Mesenchymal stem cell (in vitro differentiated cells and primary cell): ENCODE measurements around the gene PHTF2.
A peak's percentile ranks its signal among the peaks of the same experiment; 100 is the strongest.

ENCODE experiments used
- DNase-seq: peaks from one replicate; pipeline ENCODE4 v3.0.0-alpha.2; 2013
- H2AFZ ChIP-seq: one replicate; pipeline ENCODE4 v1.6.1; 2013; ENCODE audit warnings: low read depth, mild to moderate bottlenecking, control low read depth, inconsistent platforms, low read length, moderate library complexity
- H2AK5ac ChIP-seq: 2 replicates; pipeline ENCODE4 v1.6.1; 2013; ENCODE audit warnings: low read length, moderate library complexity, mild to moderate bottlenecking, inconsistent platforms; ENCODE audit not compliant: severe bottlenecking
- H2BK120ac ChIP-seq: one replicate; pipeline ENCODE4 v1.6.1; 2013; ENCODE audit warnings: low read depth, mild to moderate bottlenecking, inconsistent platforms, low read length, moderate library complexity
- H2BK12ac ChIP-seq, 2 experiments: one replicate each; pipeline ENCODE4 v1.6.1; 2013; ENCODE audit warnings: inconsistent platforms in 2 of 2, low read length in 2 of 2, mild to moderate bottlenecking in 2 of 2, moderate library complexity in 2 of 2, control low read depth in 1 of 2
- H2BK15ac ChIP-seq: one replicate; pipeline ENCODE4 v1.6.1; 2013; ENCODE audit warnings: mild to moderate bottlenecking, low read depth, inconsistent platforms; ENCODE audit not compliant: poor library complexity, severe bottlenecking
- H2BK5ac ChIP-seq: 2 replicates; pipeline ENCODE4 v1.6.1; 2013; ENCODE audit warnings: low read depth, mild to moderate bottlenecking, low read length, control low read depth, inconsistent platforms; ENCODE audit not compliant: poor library complexity, severe bottlenecking
- H3K14ac ChIP-seq, 2 experiments: one replicate each; pipeline ENCODE4 v1.6.1; 2013; ENCODE audit warnings: inconsistent platforms in 2 of 2, low read length in 2 of 2, control low read depth in 1 of 2, mild to moderate bottlenecking in 1 of 2, moderate library complexity in 1 of 2
- H3K18ac ChIP-seq, 2 experiments: one replicate each; pipeline ENCODE4 v1.6.1; 2013; ENCODE audit warnings: inconsistent platforms in 2 of 2, low read length in 2 of 2, control low read depth in 1 of 2, low read depth in 1 of 2, mild to moderate bottlenecking in 1 of 2
- H3K23ac ChIP-seq, 2 experiments: one replicate each; pipeline ENCODE4 v1.6.1; 2013; ENCODE audit warnings: inconsistent platforms in 2 of 2, low read length in 2 of 2, mild to moderate bottlenecking in 2 of 2, moderate library complexity in 2 of 2, control low read depth in 1 of 2
- H3K27ac ChIP-seq: 2 replicates; pipeline ENCODE4 v1.5.1; 2013; ENCODE audit warnings: mild to moderate bottlenecking, moderate library complexity, low read length, control low read depth, inconsistent platforms; ENCODE audit not compliant: poor library complexity, severe bottlenecking
- H3K27me3 ChIP-seq, 2 experiments: 2 replicates each; pipeline versions ENCODE4 v1.6.1 to v1.7.0; 2013; ENCODE audit warnings: low read length in 2 of 2, mild to moderate bottlenecking in 2 of 2, moderate library complexity in 2 of 2, control low read depth in 1 of 2, inconsistent platforms in 1 of 2; ENCODE audit not compliant: control insufficient read depth in 1 of 2, insufficient read depth in 1 of 2
- H3K36me3 ChIP-seq, 2 experiments: 2 replicates each; pipeline versions ENCODE4 v1.6.1 to v1.7.0; 2013; ENCODE audit warnings: low read length in 2 of 2, control low read depth in 1 of 2, inconsistent platforms in 1 of 2, low read depth in 1 of 2, mild to moderate bottlenecking in 1 of 2; ENCODE audit not compliant: insufficient read depth in 2 of 2, control insufficient read depth in 1 of 2
- H3K4ac ChIP-seq, 2 experiments: one replicate each; pipeline ENCODE4 v1.6.1; 2013; ENCODE audit warnings: inconsistent platforms in 2 of 2, low read length in 2 of 2, mild to moderate bottlenecking in 2 of 2, moderate library complexity in 2 of 2, control low read depth in 1 of 2, low read depth in 1 of 2
- H3K4me1 ChIP-seq: 2 replicates; pipeline ENCODE4 v1.6.1; 2013; ENCODE audit warnings: low read depth, low read length, control low read depth; ENCODE audit not compliant: control insufficient read depth, insufficient read depth
- H3K4me2 ChIP-seq: 2 replicates; pipeline ENCODE4 v1.6.1; 2013; ENCODE audit warnings: low read length, mild to moderate bottlenecking, inconsistent platforms; ENCODE audit not compliant: poor library complexity, severe bottlenecking
- H3K4me3 ChIP-seq, 2 experiments: 2 replicates each; pipeline versions ENCODE4 v1.5.1 to v1.7.0; 2013; ENCODE audit warnings: low read length in 2 of 2, mild to moderate bottlenecking in 2 of 2, control low read depth in 1 of 2, low read depth in 1 of 2; ENCODE audit not compliant: insufficient read depth in 1 of 2
- H3K79me1 ChIP-seq: replicated peaks from 2 replicates; pipeline ENCODE4 v1.6.1; 2013; ENCODE audit warnings: mild to moderate bottlenecking, control low read depth, low read length, inconsistent platforms; ENCODE audit not compliant: poor library complexity, severe bottlenecking
- H3K9ac ChIP-seq: 2 replicates; pipeline ENCODE4 v1.7.0; 2013; ENCODE audit warnings: mild to moderate bottlenecking, low read length, moderate library complexity
- H3K9me3 ChIP-seq: 2 replicates; pipeline ENCODE4 v1.7.0; 2013; ENCODE audit warnings: mild to moderate bottlenecking, low read length; ENCODE audit not compliant: control insufficient read depth
- H4K8ac ChIP-seq: one replicate; pipeline ENCODE4 v1.6.1; 2013; ENCODE audit warnings: inconsistent platforms, mild to moderate bottlenecking, low read length, moderate library complexity
- H4K91ac ChIP-seq: one replicate; pipeline ENCODE4 v1.6.1; 2013; ENCODE audit warnings: mild to moderate bottlenecking, low read length, inconsistent platforms
- WGBS: methylation state at CpG from one replicate; pipeline ENCODE4 v1.1.7; 2013; ENCODE audit warnings: mixed read lengths; 5-methylcytosine and 5-hydroxymethylcytosine counted together

The PHTF2 gene

GRCh38 chr7:77766801-77767605 is 31.6 kb upstream of the PHTF2 start:
- Histone ChIP-seq H3K79me1 (peaks cover 5% of the 10 kb centered on the region), H3K4me1 (peaks cover 11% of the 10 kb centered on the region), H2BK15ac (no peak overlapping the region), H4K91ac (no peak overlapping the region), H3K14ac (no peak overlapping the region), H3K36me3 (peaks cover 0 to 29% of the 10 kb centered on the region in 2 experiments), H3K27me3 (no peaks in the 10 kb centered on the region), H3K23ac (no peak overlapping the region), H2AFZ (no peak overlapping the region), H4K8ac (no peak overlapping the region), H2BK5ac (peak overlapping the region; percentile 80), H3K9ac (no peak overlapping the region), H3K18ac (no peak overlapping the region), H2BK120ac (no peak overlapping the region), H2BK12ac (no peak overlapping the region), H3K27ac (peak overlapping the region; percentile 77), H3K4me2 (no peak overlapping the region), H3K4ac (no peak overlapping the region), H2AK5ac (peak overlapping the region; percentile 25), H3K9me3 (no peaks in the 10 kb centered on the region), H3K4me3 (no peak overlapping the region)
- 76% methylated on average over 2 of the region's 6 CpGs for WGBS
- no peak for DNase-seq

GRCh38 chr7:77770316-77770715 is 28.3 kb upstream of the PHTF2 start:
- no peak for DNase-seq

GRCh38 chr7:77771901-77772300 is 26.7 kb upstream of the PHTF2 start:
- Histone ChIP-seq H3K9me3 (peaks cover 9% of the 10 kb centered on the region), H3K4me1 (peaks cover 6% of the 10 kb centered on the region), H3K36me3 (peaks cover 4 to 66% of the 10 kb centered on the region in 2 experiments), H3K23ac (no peak overlapping the region), H2AK5ac (no peak overlapping the region), H3K18ac (no peak overlapping the region), H3K9ac (no peak overlapping the region), H3K4me3 (no peak overlapping the region), H2BK120ac (no peak overlapping the region), H3K4me2 (no peak overlapping the region), H2BK12ac (no peak overlapping the region), H3K14ac (no peak overlapping the region), H3K79me1 (peaks cover 12% of the 10 kb centered on the region), H2AFZ (no peak overlapping the region), H4K91ac (no peak overlapping the region), H3K4ac (no peak overlapping the region), H3K27ac (no peak overlapping the region), H2BK15ac (no peak overlapping the region), H4K8ac (no peak overlapping the region), H3K27me3 (no peaks in the 10 kb centered on the region), H2BK5ac (no peak overlapping the region)
- DNase-seq = no peak

More at GRCh38 chr7:77770316-77770715, 28.3 kb upstream of the PHTF2 start:
- no peak overlapping the region for H3K18ac ChIP-seq
- H3K27ac ChIP-seq = no peak overlapping the region
- H3K4me1 ChIP-seq = peaks cover 10% of the 10 kb centered on the region
- H2BK5ac ChIP-seq = no peak overlapping the region
- no peaks in the 10 kb centered on the region for H3K27me3 ChIP-seq
- H2BK120ac ChIP-seq = no peak overlapping the region
- no peak overlapping the region for H4K8ac ChIP-seq
- no peak overlapping the region for H3K4me2 ChIP-seq
- H2AFZ ChIP-seq = no peak overlapping the region
- no peak overlapping the region for H3K4ac ChIP-seq
- no peak overlapping the region for H4K91ac ChIP-seq
- H3K36me3 ChIP-seq = peaks cover 0 to 56% of the 10 kb centered on the region in 2 experiments
- no peak overlapping the region for H3K14ac ChIP-seq
- no peak overlapping the region for H3K9ac ChIP-seq
- no peaks in the 10 kb centered on the region for H3K9me3 ChIP-seq
- no peak overlapping the region for H2AK5ac ChIP-seq
- H3K79me1 ChIP-seq = peaks cover 12% of the 10 kb centered on the region
- no peak overlapping the region for H2BK12ac ChIP-seq
- no peak overlapping the region for H2BK15ac ChIP-seq
- no peak overlapping the region for H3K4me3 ChIP-seq
- 97% methylated on average over 8 of the region's 8 CpGs for WGBS
- H3K23ac ChIP-seq = no peak overlapping the region

GRCh38 chr7:77778535-77778934 is 20.0 kb upstream of the PHTF2 start:
- H2AK5ac ChIP-seq = no peak overlapping the region
- H3K4me1 ChIP-seq = no peaks in the 10 kb centered on the region
- H2AFZ ChIP-seq = no peak overlapping the region
- H3K9ac ChIP-seq = no peak overlapping the region
- peaks cover 9% of the 10 kb centered on the region for H3K9me3 ChIP-seq
- H3K18ac ChIP-seq = no peak overlapping the region
- H3K4ac ChIP-seq = no peak overlapping the region
- H3K4me2 ChIP-seq = no peak overlapping the region
- H3K23ac ChIP-seq = no peak overlapping the region
- no peak overlapping the region for H3K27ac ChIP-seq
- peaks cover 4 to 79% of the 10 kb centered on the region in 2 experiments for H3K36me3 ChIP-seq
- no peak overlapping the region for H4K8ac ChIP-seq
- peak overlapping the region in 1 of 2 experiments; percentile 66 for H2BK12ac ChIP-seq
- no peak for DNase-seq
- no peak overlapping the region for H3K14ac ChIP-seq
- no peaks in the 10 kb centered on the region for H3K27me3 ChIP-seq
- no peak overlapping the region for H4K91ac ChIP-seq
- no peak overlapping the region for H2BK5ac ChIP-seq
- peaks cover 7% of the 10 kb centered on the region for H3K79me1 ChIP-seq
- H2BK120ac ChIP-seq = no peak overlapping the region
- WGBS = 100% methylated on average over 2 of the region's 2 CpGs
- no peak overlapping the region for H3K4me3 ChIP-seq
- H2BK15ac ChIP-seq = no peak overlapping the region
